ENCODE measurements around the gene CA11. TPM values are rescaled to one million over a fixed set of nuclear protein-coding genes. Genes with fewer than 3 reads are reported as not detected.

The CA11 gene
- polyA plus RNA-seq, 1 experiment = 3.0 TPM

GRCh38 chr19:48613024-48613851, 32.7 kb downstream of the CA11 start:
- TF ChIP-seq CTCF (IDR thresholded peaks at IDR 0.05; ENCODE audit: insufficient read depth, low read depth, low read length) = no peak
- CTCF ChIA-PET = interaction anchor here (0.8 kb wide), 1 partner anchor 108 kb away, joined by 3 read pairs; no protein-coding TSS in a partner anchor
- Histone ChIP-seq H3K27me3 (ENCODE audit: control insufficient read depth, insufficient read depth, low read length) (no peaks in the 10 kb centered on the region), H3K4me3 (ENCODE audit: low read depth, low read length) (no peak overlapping the region), H3K36me3 (ENCODE audit: control insufficient read depth, insufficient read depth, low read length) (peaks cover 26% of the 10 kb centered on the region)
- POLR2A ChIA-PET = no interaction called here
- DNase-seq (ENCODE audit: low read depth) = no peak

DNA sequence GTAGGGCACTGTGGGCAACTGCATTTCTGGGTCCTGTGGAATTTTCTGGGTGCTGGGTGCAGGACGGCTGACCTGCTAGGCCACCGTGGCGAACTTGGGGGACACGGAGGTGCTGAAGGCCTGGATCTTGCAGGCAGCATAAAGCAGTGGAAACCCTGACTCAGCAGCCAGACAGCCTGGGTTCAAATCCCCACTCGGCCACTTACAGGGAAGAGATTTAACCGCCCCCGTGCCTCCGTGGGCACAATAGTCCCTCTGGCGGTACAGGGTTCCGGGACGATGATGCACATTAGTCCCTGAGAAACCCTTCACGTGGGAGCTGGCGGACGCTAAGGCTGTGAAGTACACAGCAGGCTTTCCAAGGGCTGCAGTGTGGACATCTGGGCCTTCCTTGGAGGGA, 34.1 kb downstream of the CA11 start:
- POLR2A ChIA-PET = no interaction called here
- Histone ChIP-seq H3K27me3 (ENCODE audit: control insufficient read depth, insufficient read depth, low read length) (no peaks in the 10 kb centered on the region), H3K36me3 (ENCODE audit: control insufficient read depth, insufficient read depth, low read length) (peaks cover 20% of the 10 kb centered on the region), H3K4me3 (ENCODE audit: low read depth, low read length) (no peak overlapping the region)
- no peak for TF ChIP-seq CTCF (IDR thresholded peaks at IDR 0.05; ENCODE audit: insufficient read depth, low read depth, low read length)
- DNase-seq (ENCODE audit: low read depth) = no peak
- CTCF ChIA-PET = interaction anchor here (0.6 to 1.3 kb wide), 2 partner anchors 105 to 113 kb away, joined by 3 to 4 read pairs; no protein-coding TSS in a partner anchor

- H3K27me3 ChIP-seq (ENCODE audit: control insufficient read depth, insufficient read depth, low read length) = no peaks in the 10 kb centered on the region
- ChIA-PET CTCF (interaction anchor here (0.9 to 4.4 kb wide), 4 partner anchors 10 to 341 kb away, joined by 3 to 32 read pairs (median 4); no protein-coding TSS in a partner anchor), POLR2A (no interaction called here)
- DNase-seq (ENCODE audit: low read depth) = no peak
- no peaks in the 10 kb centered on the region for H3K36me3 ChIP-seq (ENCODE audit: control insufficient read depth, insufficient read depth, low read length)
- TF ChIP-seq CTCF (IDR thresholded peaks at IDR 0.05; ENCODE audit: insufficient read depth, low read depth, low read length) = no peak
- no peak overlapping the region for H3K4me3 ChIP-seq (ENCODE audit: low read depth, low read length)
Observed at GRCh38 chr19:48609571-48610108, 36.3 kb downstream of the CA11 start.

DNA sequence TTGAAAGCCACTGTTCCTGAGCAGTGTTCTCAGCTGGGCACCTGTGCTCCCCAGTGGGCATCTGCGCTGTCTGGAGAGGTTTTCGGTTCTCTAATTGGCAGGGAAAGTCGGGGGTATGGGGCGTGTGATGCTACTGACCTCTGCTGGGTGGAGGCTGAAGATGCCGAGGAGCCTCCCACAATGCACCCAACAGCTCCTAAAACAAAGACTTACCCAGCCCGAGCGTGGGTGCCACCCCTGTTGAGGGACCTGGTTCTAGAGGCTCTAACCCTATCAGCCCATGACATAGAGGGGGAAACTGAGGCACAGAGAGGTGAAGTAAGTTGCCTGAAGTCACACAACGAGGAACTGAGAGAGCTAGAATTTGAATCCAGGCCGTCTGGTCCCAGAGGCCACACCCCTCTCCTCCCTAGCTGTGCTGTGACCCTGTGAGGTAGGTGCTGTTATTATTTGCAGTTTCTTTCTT, 37.2 kb downstream of the CA11 start:
- TF ChIP-seq CTCF (IDR thresholded peaks at IDR 0.05; ENCODE audit: insufficient read depth, low read depth, low read length) = peak; percentile 72

GRCh38 chr19:48607359-48607755, 38.6 kb downstream of the CA11 start:
- DNase-seq (ENCODE audit: low read depth) = no peak
- TF ChIP-seq CTCF (IDR thresholded peaks at IDR 0.05; ENCODE audit: insufficient read depth, low read depth, low read length) = no peak

More for the DNA sequence above, 37.2 kb downstream of the CA11 start:
- Histone ChIP-seq H3K4me3 (ENCODE audit: low read depth, low read length) (no peak overlapping the region), H3K36me3 (ENCODE audit: control insufficient read depth, insufficient read depth, low read length) (no peaks in the 10 kb centered on the region), H3K27me3 (ENCODE audit: control insufficient read depth, insufficient read depth, low read length) (no peaks in the 10 kb centered on the region)
- CTCF ChIA-PET = interaction anchor here (0.6 to 4.4 kb wide), 13 partner anchors 8 to 342 kb away, joined by 3 to 32 read pairs (median 4); partner anchors contain the start of genes KDELR1, RPL18 and SPHK2
- DNase-seq (ENCODE audit: low read depth) = no peak
- POLR2A ChIA-PET = no interaction called here

More at GRCh38 chr19:48607359-48607755, 38.6 kb downstream of the CA11 start:
- no peaks in the 10 kb centered on the region for H3K36me3 ChIP-seq (ENCODE audit: control insufficient read depth, insufficient read depth, low read length)
- ChIA-PET CTCF (interaction anchor here (0.6 to 4.4 kb wide), 4 partner anchors 17 to 641 kb away, joined by 3 to 32 read pairs (median 8); no protein-coding TSS in a partner anchor), POLR2A (no interaction called here)
- H3K27me3 ChIP-seq (ENCODE audit: control insufficient read depth, insufficient read depth, low read length) = no peaks in the 10 kb centered on the region
- H3K4me3 ChIP-seq (ENCODE audit: low read depth, low read length) = no peak overlapping the region
